Stimulated activated memory B cell treated with anti-CD40 and anti-IgM and Interleukin-4, amounts not matched to agents 10 μg/mL and 1 μg/mL and 100 μg/mL, for 72 hours (primary cell): ENCODE measurements around the gene LUC7L2.
"Not testable (repeated sequence)": the region's sequence is repeated elsewhere in the genome, so short reads cannot be mapped to it uniquely, and the experiment has no call there.

Experiments
- ATAC-seq: fragments of 150-1000 bp; cut with Tn5 transposase; 2 replicates; pipeline ENCODE4 v1.10.0; 2021
- H3K27ac Mint-ChIP-seq: one replicate; pipeline ENCODE4 v1.8.0; 2022; ENCODE audit warnings: mild to moderate bottlenecking, mixed read lengths
- H3K27me3 Mint-ChIP-seq: one replicate; pipeline ENCODE4 v1.8.0; 2022; ENCODE audit warnings: mixed read lengths
- H3K36me3 Mint-ChIP-seq: one replicate; pipeline ENCODE4 v1.8.0; 2022; ENCODE audit warnings: mixed read lengths
- H3K4me1 Mint-ChIP-seq: one replicate; pipeline ENCODE4 v1.8.0; 2022; ENCODE audit warnings: mixed read lengths
- H3K4me3 Mint-ChIP-seq: one replicate; pipeline ENCODE4 v1.8.0; 2022; ENCODE audit warnings: mild to moderate bottlenecking, moderate library complexity, mixed read lengths
- H3K9me3 Mint-ChIP-seq: one replicate; pipeline ENCODE4 v1.8.0; 2022; ENCODE audit warnings: mixed read lengths

The LUC7L2 gene

GRCh38 chr7:139468281-139468680, 108.6 kb downstream of the LUC7L2 start:
- peaks cover 25% of the 10 kb centered on the region for H3K27me3 Mint-ChIP-seq
- ATAC-seq, H3K4me1 Mint-ChIP-seq, H3K4me3 Mint-ChIP-seq, H3K9me3 Mint-ChIP-seq, H3K36me3 Mint-ChIP-seq, H3K27ac Mint-ChIP-seq: not testable (repeated sequence)

- peaks cover 39% of the 10 kb centered on the region for H3K27me3 Mint-ChIP-seq
- H3K27ac Mint-ChIP-seq = no peak overlapping the region
- peaks cover 7% of the 10 kb centered on the region for H3K9me3 Mint-ChIP-seq
- no peaks in the 10 kb centered on the region for H3K4me1 Mint-ChIP-seq
- no peak overlapping the region for H3K4me3 Mint-ChIP-seq
- ATAC-seq = no peak
- peaks cover 6% of the 10 kb centered on the region for H3K36me3 Mint-ChIP-seq
These were observed 112.2 kb downstream of the LUC7L2 start for GRCh38 chr7:139471740-139472353.
